Right forelimb (tissue), 1 donor: Measurements from ENCODE around the gene SMARCAD1.
"Not testable (repeated sequence)": the region's sequence is repeated elsewhere in the genome, so short reads cannot be mapped to it uniquely, and the experiment has no call there.

ENCODE experiments used
- DNase-seq: peaks from one replicate; pipeline ENCODE4 v3.0.0-alpha.2; 2018

Gene SMARCAD1

DNA sequence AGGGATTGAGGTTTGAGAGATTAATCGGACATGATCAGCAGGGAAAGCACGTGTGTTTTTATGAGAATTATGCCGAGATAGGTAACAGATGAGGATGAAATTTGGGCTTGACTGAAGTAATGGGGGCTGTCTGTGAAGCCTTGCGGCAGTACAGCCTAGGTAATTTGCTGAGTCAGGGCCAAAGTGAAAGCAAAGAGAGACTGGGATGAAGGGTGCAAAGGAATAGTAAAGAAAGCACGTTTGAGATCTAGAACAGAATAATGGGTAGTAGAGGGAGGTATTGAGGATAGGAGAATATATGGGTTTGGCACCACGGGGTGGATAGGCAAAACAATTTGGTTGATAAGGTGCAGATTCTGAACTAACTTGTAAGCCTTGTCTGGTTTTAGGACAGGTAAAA lies 87.8 kb downstream of the SMARCAD1 start:
- not testable (repeated sequence) for DNase-seq

GRCh38 chr4:94298725-94299252 lies 91.1 kb downstream of the SMARCAD1 start:
- DNase-seq = no peak

DNA sequence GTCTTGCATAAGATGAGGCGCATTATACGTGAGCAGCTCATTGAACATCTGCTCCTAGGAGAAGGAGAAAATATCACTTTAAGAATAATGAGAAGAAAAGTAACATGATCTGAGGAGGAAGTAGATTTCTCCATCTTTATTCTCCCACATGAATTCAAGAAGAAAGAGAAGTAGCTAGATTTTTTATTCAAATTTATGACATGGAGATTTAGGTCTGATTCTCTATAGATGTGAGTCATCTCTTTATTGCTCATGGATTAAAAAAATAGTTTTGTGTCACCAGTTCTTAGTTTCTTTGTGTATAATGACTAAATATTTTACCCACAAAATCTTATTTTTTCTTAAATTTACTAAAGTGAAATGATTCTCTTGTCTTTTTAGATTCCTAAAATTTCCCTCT lies 94.5 kb downstream of the SMARCAD1 start:
- no peak for DNase-seq

- no peak for DNase-seq
These were observed 96.8 kb downstream of the SMARCAD1 start for GRCh38 chr4:94304365-94304971.

DNA sequence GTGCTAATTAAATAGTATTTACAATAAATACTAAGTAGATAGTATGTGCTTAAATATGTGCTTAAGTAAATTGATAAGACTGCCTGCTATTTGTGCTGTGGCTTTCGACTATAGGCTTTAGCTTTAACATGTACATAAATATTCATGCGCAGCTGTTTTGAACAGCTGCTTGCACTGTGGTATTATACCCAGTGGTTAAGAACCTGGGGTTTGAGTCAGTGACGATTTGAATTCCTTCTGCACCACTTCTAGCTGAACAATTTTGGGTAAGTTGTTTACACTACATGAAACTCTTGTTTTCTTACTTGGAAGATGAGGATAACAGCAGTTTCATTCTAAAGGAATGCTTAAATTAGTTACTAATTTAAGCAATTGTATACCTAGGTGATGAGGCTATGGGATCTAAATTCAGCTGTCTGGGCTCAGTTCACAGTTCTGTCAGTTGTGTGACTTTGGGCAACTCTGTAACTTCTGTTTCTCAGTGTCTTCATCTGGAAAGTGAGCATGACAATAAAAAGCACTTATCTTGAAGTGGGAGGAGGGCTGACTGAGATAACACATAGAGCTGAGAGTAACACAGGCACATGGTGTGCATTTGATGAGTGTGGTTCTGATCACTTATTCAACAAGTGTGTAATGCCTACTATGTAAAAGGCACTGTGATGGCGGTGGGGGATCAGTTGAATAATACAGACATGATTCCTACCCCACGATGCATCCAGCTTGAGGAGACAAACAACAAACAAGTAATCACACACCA lies 98.0 kb downstream of the SMARCAD1 start:
- no peak for DNase-seq

DNA sequence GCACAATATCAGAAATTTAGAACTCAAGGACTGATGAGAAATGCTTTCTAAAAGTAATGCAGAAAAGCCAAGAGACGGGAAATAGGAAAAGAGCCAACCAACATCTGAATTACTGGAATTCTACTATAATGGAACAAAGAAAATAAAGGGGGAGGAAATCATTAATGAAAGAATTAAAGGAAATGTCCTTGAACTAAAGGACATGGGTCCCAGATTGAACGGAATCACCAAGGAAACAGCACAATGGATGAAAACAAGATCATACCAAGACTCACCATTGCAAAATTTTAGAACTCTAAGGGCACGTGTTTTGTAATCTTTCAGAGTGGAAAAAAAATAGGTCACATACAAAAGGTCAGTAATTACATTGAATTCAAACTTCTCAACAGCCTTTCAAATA lies 99.0 kb downstream of the SMARCAD1 start:
- DNase-seq = no peak

DNA sequence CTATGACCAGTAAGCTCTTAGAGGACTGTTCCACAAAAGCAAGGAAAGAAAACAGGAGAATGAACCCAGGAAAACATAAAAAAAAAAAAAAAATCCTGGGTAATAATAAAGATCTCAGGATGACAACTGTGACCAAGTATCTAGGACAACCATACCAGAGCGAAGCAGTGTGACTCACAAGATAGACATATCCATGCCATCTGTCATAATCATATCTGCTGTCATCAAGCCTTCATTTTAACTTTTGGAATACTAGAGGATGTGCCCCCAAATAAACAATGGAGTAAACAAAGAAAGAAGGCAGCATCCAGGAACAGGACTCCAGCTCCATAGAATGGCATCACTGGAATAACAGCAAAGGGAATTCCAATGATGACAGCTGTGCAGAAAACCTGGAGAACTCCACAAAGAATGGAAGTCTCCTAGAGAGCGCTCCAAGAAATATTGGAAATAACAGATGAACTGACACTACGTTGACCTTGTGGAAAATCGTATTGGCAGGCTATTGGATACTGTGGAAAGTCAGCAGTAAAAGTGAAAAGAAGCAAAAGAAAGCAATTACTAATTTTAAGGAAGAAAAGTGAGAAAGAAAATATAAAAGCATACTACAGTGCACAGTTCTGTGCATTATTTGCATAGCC lies 99.7 kb downstream of the SMARCAD1 start:
- no peak for DNase-seq

DNA sequence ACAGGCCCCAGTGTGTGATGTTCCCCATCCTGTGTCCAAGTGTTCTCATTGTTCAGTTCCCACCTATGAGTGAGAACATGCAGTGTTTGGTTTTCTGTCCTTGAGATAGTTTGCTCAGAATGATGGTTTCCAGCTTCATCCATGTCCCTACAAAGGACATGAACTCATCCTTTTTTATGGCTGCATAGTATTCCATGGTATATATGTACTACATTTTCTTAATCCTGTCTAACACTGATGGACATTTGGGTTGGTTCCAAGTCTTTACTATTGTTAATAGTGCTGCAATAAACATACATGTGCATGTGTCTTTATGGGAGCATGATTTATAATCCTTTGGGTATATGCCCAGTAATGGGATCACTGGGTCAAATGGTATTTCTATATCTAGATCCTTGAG lies 112.3 kb downstream of the SMARCAD1 start:
- not testable (repeated sequence) for DNase-seq

DNA sequence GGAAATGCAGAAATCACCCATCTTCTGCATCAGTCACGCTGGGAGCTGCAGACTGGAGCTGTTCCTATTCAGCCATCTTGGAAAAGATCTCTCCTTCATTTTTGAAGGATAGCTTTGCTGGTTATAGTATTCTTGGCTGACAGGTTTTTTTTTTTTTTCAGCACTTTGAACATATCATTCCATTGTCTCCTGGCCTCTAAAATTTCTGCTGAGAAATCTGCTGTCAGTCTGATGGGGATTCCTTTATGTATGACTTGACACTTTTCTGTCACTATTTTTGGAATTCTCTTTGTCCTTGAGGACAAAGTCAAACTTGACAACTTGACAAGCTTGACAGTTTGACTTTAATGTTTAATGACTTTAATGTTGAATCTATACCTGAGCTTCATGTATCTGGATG lies 118.2 kb downstream of the SMARCAD1 start:
- no peak for DNase-seq

DNA sequence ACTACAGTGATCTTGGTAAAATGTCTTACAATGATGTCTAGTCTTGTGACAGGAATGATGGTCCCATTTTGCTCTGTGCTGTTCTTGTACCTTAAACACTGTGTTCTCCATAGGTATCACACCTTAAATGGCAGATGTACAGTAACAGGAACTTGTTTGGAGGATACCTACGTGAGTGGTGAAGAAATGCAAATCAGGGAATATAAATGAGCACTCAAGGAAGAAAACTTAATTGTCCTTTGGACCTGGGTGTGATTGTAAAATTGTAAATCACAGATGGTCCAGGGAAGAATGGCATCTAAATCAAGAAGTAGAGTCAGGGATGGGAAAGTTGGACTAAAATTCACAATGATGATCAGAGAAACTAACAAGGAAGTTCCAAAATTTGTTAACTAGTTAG lies 122.3 kb downstream of the SMARCAD1 start:
- DNase-seq = no peak

GRCh38 chr4:94332983-94333590 lies 125.4 kb downstream of the SMARCAD1 start:
- no peak for DNase-seq

- no peak for DNase-seq
These were observed 126.2 kb downstream of the SMARCAD1 start for GRCh38 chr4:94333866-94334265.

DNA sequence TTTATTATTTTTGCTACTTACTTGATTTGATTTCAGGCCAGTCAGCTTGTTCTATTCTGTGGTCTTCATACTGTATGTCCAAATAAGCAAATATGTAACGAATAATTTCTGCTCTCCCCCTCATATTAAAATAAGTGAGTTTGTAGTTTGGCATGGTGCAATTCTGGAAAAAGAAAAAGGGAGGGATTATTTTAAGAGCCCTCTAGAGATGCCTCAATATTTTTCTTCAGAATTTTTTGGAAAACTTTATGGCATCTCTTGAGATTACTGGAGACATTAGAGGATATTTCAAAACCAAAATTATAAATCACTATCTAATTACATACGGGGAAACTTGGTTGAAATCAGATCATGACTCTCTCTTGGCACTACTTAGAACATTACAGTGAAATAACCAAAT lies 126.8 kb downstream of the SMARCAD1 start:
- no peak for DNase-seq

DNA sequence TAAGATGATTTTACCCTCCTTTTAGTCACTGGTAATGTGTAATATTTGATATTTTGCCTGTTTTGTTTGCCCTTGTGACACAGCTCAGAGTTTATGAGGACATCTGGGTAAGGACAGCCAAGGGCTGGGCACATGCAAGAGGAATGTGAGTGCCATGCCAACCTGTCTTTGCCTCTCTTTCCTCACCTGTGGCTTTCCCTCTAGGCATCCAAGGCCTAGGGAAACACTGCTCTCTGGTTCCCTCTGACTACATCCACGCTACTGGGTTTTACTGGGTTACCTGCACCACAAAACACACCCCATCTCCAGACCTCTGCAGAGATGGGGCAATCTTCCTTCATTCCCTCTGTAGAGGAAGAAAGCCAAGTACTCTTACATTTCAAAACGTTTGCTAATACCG lies 127.3 kb downstream of the SMARCAD1 start:
- DNase-seq = no peak

- DNase-seq = no peak
These were observed 128.6 kb downstream of the SMARCAD1 start for GRCh38 chr4:94336303-94336702.

DNA sequence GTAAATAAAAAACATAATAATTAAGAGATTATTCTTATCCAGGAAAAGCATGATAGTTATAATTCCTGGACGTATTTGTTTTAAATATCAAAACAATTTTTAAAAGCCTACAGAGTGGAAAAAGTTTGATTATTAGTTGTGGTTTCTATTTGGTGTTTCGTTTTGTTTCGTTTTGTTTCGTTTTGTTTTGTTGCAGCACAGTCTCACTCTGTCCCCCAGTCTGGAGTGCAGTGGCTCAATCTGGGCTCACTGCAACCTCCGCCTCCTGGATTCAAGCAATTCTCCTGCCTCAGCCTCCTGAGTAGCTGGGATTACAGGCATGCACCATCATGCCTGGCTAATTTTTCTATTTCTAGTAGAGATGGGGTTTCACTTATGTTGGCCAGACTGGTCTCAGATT lies 129.1 kb downstream of the SMARCAD1 start:
- DNase-seq = not testable (repeated sequence)

- no peak for DNase-seq
These were observed 131.2 kb downstream of the SMARCAD1 start for GRCh38 chr4:94338681-94339351.

DNA sequence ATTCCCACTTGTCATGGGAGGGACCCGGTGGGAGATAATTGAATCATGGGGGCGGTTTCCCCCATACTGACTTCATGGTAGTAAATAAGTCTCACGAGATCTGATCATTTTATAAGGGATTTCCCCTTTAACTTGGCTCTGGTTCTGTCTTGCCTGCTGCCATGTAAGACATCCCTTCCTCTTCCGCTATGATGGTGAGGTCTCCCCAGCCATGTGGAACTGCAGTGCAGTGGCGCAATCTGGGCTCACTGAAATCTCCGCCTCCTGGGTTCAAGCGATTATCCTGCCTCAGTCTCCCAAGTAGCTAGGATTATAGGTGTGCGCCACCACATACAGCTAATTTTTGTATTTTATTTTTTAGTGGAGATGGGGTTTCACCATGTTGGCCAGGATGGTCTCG lies 132.1 kb downstream of the SMARCAD1 start:
- no peak for DNase-seq
